Mucosa of descending colon (tissue), 3 donors: ENCODE data around the gene IL22RA2. TPM values are rescaled to one million over a fixed set of nuclear protein-coding genes. Genes with fewer than 3 reads are reported as not detected.

Experiments used
- ATAC-seq: fragments of 200-7000 bp; cut with Tn5 transposase; one replicate; pipeline ENCODE4 v1.9.1; 2020; ENCODE audit warnings: mild to moderate bottlenecking, moderate library complexity
- DNase-seq, 3 donors: peaks; one replicate each; pipeline ENCODE4 v3.0.0-alpha.2; 2020
- H3K36me3 ChIP-seq: fragments of 200-600 bp; one replicate; pipeline ENCODE4 v1.8.0; 2021; ENCODE audit warnings: low read depth, mild to moderate bottlenecking
- H3K4me1 ChIP-seq: fragments of 200-600 bp; one replicate; pipeline ENCODE4 v1.8.0; 2021; ENCODE audit warnings: low read depth, mild to moderate bottlenecking
- H3K4me3 ChIP-seq: fragments of 200-600 bp; one replicate; pipeline ENCODE4 v1.8.0; 2021; ENCODE audit warnings: mild to moderate bottlenecking
- H3K9me3 ChIP-seq: fragments of 200-600 bp; one replicate; pipeline ENCODE4 v1.8.0; 2021; ENCODE audit warnings: mild to moderate bottlenecking
- CTCF ChIP-seq: fragments of 200-600 bp; IDR thresholded peaks from one replicate; pipeline ENCODE4 v1.8.0; 2022; ENCODE audit warnings: antibody characterized with exemption, mild to moderate bottlenecking
- intact Hi-C, 2 donors: fragments of 100-400 bp; cut with DNase I in 1 of 2; cut with micrococcal nuclease in 1 of 2; formaldehyde crosslinking; loops; one replicate each; pipeline versions ENCODE4 v1.11.0 to v1.11.1; 2022; cut with DNase I, micrococcal nuclease
- total RNA-seq, 3 donors: library from RNA; stranded (reverse); fragmentation: NEBNext Ultra II Directional in 2 of 3; extraction: Animal tissue kit (Norgen Biotek cat#: 25700) in 2 of 3; gene quantifications; one replicate each; pipeline versions ENCODE4 v1.2.1 to v1.2.4, GENCODE V29; 2021 to 2023
- donor health status: DM: no; HTN: no; CAD: no; lungs with moderate emphysema.
- donor health status: DM: no; HTN: no; CAD: no.
- donor health status: DM: no; HTN: yes; CAD: no.

Gene IL22RA2
- total RNA-seq, 3 donors from 2014 or later, result not detected

- TF ChIP-seq CTCF, result no peak
- no peaks in the 10 kb centered on the region for H3K9me3 ChIP-seq
- intact Hi-C loops, result no loop called here
- no peak overlapping the region for H3K4me3 ChIP-seq
- DNase-seq (no peak), ATAC-seq (no peak)
- no peaks in the 10 kb centered on the region for H3K36me3 ChIP-seq
- no peaks in the 10 kb centered on the region for H3K4me1 ChIP-seq
Observed at GRCh38 chr6:137145421-137145820, 28.0 kb downstream of the IL22RA2 start.

- no peak for ATAC-seq
- Histone ChIP-seq H3K4me3 (no peak overlapping the region), H3K36me3 (no peaks in the 10 kb centered on the region), H3K4me1 (no peaks in the 10 kb centered on the region), H3K9me3 (peaks cover 7% of the 10 kb centered on the region)
- intact Hi-C loops, result no loop called here
- no peak for DNase-seq
- TF ChIP-seq CTCF, result no peak
Observed at GRCh38 chr6:137136065-137136464, 37.4 kb downstream of the IL22RA2 start.

GRCh38 chr6:137134483-137134882 is 39.0 kb downstream of the IL22RA2 start:
- no peak for ATAC-seq
- Histone ChIP-seq H3K9me3 (peaks cover 7% of the 10 kb centered on the region), H3K4me1 (no peaks in the 10 kb centered on the region), H3K4me3 (no peak overlapping the region), H3K36me3 (no peaks in the 10 kb centered on the region)
- intact Hi-C loops, result no loop called here
- no peak for DNase-seq
- TF ChIP-seq CTCF, result no peak

GRCh38 chr6:137133122-137133521 is 40.3 kb downstream of the IL22RA2 start:
- no peak overlapping the region for H3K4me3 ChIP-seq
- peaks cover 7% of the 10 kb centered on the region for H3K9me3 ChIP-seq
- TF ChIP-seq CTCF, result no peak
- intact Hi-C loops, result no loop called here
- H3K4me1 ChIP-seq, result no peaks in the 10 kb centered on the region
- peak in 1 of 3 donors; percentile 3 for DNase-seq
- H3K36me3 ChIP-seq, result no peaks in the 10 kb centered on the region
- ATAC-seq, result peak; percentile 55

- ATAC-seq, result no peak
- no peak for TF ChIP-seq CTCF
Observed at GRCh38 chr6:137126875-137127485, 46.5 kb downstream of the IL22RA2 start.

GRCh38 chr6:137123078-137123477 is 50.4 kb downstream of the IL22RA2 start:
- no peaks in the 10 kb centered on the region for H3K4me1 ChIP-seq
- peaks cover 10% of the 10 kb centered on the region for H3K9me3 ChIP-seq
- no peak overlapping the region for H3K4me3 ChIP-seq
- H3K36me3 ChIP-seq, result no peaks in the 10 kb centered on the region
- intact Hi-C loops, result no loop called here
- no peak for ATAC-seq
- DNase-seq, result no peak
- no peak for TF ChIP-seq CTCF

More at GRCh38 chr6:137126875-137127485, 46.5 kb downstream of the IL22RA2 start:
- Histone ChIP-seq H3K9me3 (no peaks in the 10 kb centered on the region), H3K4me3 (no peak overlapping the region), H3K4me1 (no peaks in the 10 kb centered on the region), H3K36me3 (no peaks in the 10 kb centered on the region)
- intact Hi-C loops, result no loop called here
- no peak for DNase-seq
